Left colon (tissue), 2 donors: ENCODE results near the gene ADAP1. TPM values are rescaled to one million over a fixed set of nuclear protein-coding genes. Genes with fewer than 3 reads are reported as not detected.

Experiments used
- ATAC-seq: fragments of 200-7000 bp; cut with Tn5 transposase; one replicate; pipeline ENCODE4 v1.9.1; 2020; ENCODE audit warnings: mild to moderate bottlenecking, moderate library complexity
- DNase-seq, 2 donors: peaks; one replicate each; pipeline ENCODE4 v3.0.0-alpha.2; 2020
- intact Hi-C, 2 donors: fragments of 100-400 bp; cut with DNase I in 1 of 2; cut with micrococcal nuclease in 1 of 2; formaldehyde crosslinking; loops; one replicate each; pipeline versions ENCODE4 v1.11.2 to v1.14.0; 2022; cut with DNase I, micrococcal nuclease
- total RNA-seq, 2 donors: library from RNA; stranded (reverse); fragmentation: NEBNext Ultra II Directional; extraction: Animal tissue kit (Norgen Biotek cat#: 25700); gene quantifications; one replicate each; pipeline ENCODE4 v1.2.1, GENCODE V29; 2021
- donor health status: DM: no; HTN: no; CAD: no.
- donor health status: DM: yes; HTN: yes; CAD: no.

The ADAP1 gene
- total RNA-seq, 2 donors from 2014 or later = 147 to 166 TPM

DNA sequence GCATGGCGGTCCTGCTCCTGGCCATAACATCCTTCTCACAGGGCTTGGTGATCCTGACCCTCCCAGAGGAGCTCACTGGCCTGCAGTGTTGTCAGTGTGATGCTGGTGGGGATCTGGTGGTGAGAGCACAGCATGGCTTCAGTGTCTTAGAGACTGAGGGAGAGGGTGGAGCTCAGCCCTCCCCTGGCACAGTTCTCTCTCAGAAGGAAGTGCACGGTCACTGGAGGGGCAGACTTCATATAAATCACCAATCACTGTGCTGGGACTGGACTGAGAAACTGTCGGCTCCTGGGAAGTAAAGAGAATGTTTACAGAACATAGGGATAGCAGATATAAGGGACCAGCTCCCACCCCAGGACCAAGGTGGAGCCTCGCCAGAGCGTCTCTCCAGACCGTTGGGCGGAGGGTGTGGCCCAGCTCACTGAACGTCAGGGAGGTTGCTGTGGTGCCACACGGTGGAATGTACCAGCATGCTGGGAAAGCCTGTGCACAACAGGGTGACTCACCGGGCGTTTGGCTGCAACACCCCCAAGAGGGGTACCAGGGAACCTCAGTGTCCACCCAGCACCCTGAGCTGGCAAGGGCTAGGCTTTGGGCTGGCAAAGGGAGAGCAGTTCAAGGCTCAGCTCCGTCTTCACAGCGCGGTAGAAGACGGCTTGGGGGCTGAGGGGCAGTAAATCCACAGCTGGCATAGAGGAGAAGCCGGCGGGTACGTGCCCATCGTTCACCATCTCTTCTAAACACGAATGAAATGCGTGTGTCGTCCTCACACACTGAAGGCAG lies 86.9 kb downstream of the ADAP1 start:
- DNase-seq (peak; percentile 90 to 93), ATAC-seq (peak; percentile 96)
- intact Hi-C loops = loop anchor here in 1 of 2 donors (2.0 kb wide), 1 partner anchor 35 kb away; the partner anchor contains the start of gene SUN1

- DNase-seq = peak; percentile 55 to 65
- intact Hi-C loops = loop anchor here in 1 of 2 donors (2.0 kb wide), 1 partner anchor 34 kb away; the partner anchor contains the start of gene SUN1
These were observed 87.5 kb downstream of the ADAP1 start for GRCh38 chr7:867001-867405.

GRCh38 chr7:865921-866320 lies 88.6 kb downstream of the ADAP1 start:
- intact Hi-C loops = loop anchor here in 1 of 2 donors (2.0 kb wide), 1 partner anchor 33 kb away; the partner anchor contains the start of gene SUN1
- DNase-seq = no peak
- ATAC-seq = no peak

More at GRCh38 chr7:867001-867405, 87.5 kb downstream of the ADAP1 start:
- ATAC-seq = peak; percentile 47

DNA sequence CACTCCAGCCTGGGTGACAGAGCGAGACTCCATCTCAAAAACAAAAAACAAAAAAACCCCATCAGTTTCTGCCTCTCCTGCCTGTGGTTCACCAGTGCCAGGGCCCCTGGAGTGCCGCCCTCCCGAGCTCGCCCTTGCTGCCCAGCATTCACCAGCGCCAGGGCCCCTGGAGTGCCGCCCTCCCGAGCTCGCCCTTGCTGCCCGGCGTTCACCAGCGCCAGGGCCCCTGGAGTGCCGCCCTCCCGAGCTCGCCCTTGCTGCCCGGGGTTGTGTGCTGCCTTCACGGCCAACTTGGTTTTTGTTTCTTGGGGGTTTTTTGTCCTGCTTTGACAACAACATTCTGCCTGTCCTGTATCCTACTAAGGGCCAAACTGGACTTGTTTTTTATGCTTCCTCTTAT lies 91.4 kb downstream of the ADAP1 start:
- ATAC-seq (no peak), DNase-seq (no peak)
- intact Hi-C loops = no loop called here

- DNase-seq (no peak), ATAC-seq (no peak)
- intact Hi-C loops = no loop called here
These were observed 92.3 kb downstream of the ADAP1 start for GRCh38 chr7:862157-862556.

DNA sequence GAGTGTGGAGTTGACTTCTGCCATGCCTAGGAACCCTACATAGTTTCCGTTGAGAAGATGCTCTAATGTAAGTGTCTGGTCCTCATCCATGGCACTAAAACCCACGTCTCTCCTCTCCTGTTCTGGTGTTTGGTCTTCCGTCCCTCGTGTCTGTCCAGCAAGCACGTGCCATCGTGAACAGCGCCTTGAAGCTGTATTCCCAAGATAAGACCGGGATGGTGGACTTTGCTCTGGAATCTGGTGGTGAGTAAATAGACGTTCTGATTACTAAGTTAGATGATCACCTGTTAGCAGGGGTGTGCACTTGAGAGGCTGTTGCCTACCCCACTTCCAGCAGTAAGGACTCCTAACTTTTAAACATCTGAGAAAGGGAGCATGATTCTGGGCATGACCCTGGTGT lies 93.3 kb downstream of the ADAP1 start:
- intact Hi-C loops = no loop called here
- ATAC-seq (peak; percentile 97), DNase-seq (peak; percentile 59 to 78)

DNA sequence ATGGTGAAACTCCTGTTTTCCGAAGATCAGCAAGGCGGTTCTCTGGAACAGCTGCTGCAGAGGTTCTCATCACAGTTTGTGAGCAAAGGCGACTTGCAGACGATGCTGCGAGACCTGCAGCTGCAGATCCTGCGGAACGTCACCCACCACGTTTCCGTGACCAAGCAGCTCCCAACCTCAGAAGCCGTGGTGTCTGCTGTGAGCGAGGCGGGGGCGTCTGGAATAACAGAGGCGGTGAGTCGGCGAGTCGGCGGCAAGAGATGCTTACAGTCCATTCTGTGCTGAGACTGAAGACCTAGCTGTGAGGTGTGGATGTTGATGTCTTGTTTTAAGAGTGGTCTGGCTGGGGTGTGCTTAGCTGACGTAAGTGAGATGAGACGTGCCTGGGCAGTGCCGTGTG lies 94.3 kb downstream of the ADAP1 start:
- intact Hi-C loops = no loop called here
- ATAC-seq = no peak
- DNase-seq = no peak

- intact Hi-C loops = no loop called here
- DNase-seq = no peak
- no peak for ATAC-seq
These were observed 95.0 kb downstream of the ADAP1 start for GRCh38 chr7:859359-860030.

DNA sequence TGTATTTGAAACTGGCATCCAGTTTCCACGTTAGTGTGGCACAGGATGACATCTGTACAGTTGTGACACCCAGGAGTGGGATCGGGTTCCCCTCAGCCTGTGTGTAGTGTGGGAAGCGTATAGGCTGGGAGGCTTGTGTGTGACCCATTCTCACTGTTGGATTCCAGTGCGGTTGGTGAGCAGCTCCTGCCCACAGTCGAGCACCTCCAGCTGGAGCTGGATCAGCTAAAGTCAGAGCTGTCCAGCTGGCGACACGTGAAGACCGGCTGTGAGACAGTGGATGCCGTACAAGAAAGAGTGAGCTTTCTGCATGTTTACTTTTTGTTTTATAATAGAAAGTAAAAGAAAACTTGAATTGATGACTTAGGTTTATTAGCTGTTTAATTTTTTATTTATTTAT lies 96.8 kb downstream of the ADAP1 start:
- intact Hi-C loops = no loop called here
- ATAC-seq (no peak), DNase-seq (no peak)

- DNase-seq = no peak
- intact Hi-C loops = no loop called here
- no peak for ATAC-seq
These were observed 97.9 kb downstream of the ADAP1 start for GRCh38 chr7:856444-857095.

GRCh38 chr7:855686-856369 lies 98.7 kb downstream of the ADAP1 start:
- ATAC-seq (no peak), DNase-seq (no peak)
- intact Hi-C loops = no loop called here

DNA sequence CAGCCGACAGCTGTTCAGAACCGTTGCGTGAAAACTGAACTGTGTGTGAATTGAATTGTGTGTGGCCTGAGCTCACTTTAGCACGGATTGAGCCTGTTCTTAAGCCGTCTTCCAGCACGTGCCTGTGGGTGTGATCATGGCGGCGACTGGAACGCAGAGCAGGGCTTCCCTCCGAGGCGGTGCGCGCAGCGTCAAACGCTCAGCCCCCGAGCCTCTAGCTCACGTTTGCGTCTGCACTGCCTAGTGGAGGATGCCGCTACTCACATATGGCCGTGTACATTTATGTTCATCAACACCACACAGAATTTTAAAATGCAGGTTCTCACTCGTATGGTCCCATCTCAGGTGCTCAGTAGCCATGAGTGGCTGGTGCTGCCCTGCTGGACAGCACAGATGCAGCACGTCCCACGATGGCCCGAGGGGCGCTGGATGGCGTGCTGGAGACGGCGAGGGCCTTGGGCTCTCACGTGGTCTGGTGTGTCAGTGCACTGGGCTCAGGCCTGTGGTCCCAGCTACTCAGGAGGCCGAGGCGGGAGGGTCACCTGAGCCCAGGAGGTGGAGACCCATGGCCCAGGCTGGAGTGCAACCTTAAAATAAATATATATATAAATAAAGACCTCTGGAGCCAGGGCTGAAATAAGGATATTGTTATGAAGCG lies 100.2 kb downstream of the ADAP1 start:
- intact Hi-C loops = no loop called here
- no peak for DNase-seq
- no peak for ATAC-seq

GRCh38 chr7:853366-854117 lies 100.9 kb downstream of the ADAP1 start:
- ATAC-seq = no peak
- DNase-seq = no peak
- intact Hi-C loops = no loop called here

DNA sequence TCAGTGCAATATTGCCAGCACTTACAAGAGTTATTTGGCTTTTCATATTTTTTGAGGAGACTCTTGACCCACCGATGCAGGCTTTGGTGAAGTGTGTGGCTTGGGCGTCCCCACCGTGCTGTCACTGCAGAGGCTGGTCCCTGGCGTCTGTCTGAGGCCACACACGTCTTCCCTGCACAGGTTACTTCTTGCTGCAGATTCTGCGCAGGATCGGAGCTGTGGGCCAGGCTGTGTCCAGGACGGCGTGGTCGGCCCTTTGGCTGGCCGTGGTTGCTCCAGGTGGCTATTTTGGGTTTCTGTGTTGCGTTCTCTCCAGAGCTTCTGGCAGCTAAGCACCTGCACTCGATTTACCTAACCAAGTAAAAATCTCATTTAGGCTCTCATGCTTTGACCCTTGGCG lies 103.3 kb downstream of the ADAP1 start:
- no peak for ATAC-seq
- intact Hi-C loops = no loop called here

GRCh38 chr7:849781-850180 lies 104.7 kb downstream of the ADAP1 start:
- no peak for ATAC-seq
- DNase-seq = no peak
- intact Hi-C loops = no loop called here

More for the DNA sequence above, 103.3 kb downstream of the ADAP1 start:
- DNase-seq = no peak

DNA sequence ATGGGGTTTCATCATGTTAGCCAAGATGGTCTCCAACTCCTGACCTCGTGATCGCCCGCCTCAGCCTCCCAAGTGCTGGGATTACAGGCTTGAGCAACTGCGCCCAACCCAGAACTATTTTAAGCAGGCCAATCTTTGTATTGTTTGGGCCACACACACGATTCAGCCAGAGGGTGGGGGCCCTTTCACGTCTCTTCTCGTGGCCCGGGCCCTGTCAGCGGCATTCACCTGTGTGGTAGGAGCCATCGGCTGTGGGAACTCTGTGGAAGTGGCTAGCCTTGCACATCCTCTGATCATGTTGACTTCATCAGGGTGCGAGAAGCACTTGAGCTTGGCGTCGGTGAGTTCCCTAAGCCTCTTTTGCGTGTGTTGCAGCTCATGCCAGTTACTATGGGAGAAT lies 105.3 kb downstream of the ADAP1 start:
- no peak for ATAC-seq
- DNase-seq = no peak
- intact Hi-C loops = no loop called here
